AG10803 (cell line): ENCODE measurements around the gene PRMT3.

Experiments used
- DNase-seq: peaks from one replicate; pipeline ENCODE4 v3.0.0; 2010; ENCODE audit warnings: low read depth
- H3K4me3 ChIP-seq: 2 replicates; pipeline ENCODE4 v1.5.1; 2011; ENCODE audit warnings: mild to moderate bottlenecking, low read length, control low read depth
- CTCF ChIP-seq: conservative IDR thresholded peaks from 2 replicates; pipeline ENCODE4 v1.5.1; 2011; ENCODE audit warnings: mild to moderate bottlenecking, low read length, control low read depth, inconsistent platforms

Gene PRMT3

GRCh38 chr11:20367313-20367948 lies 20.1 kb upstream of the PRMT3 start:
- H3K4me3 ChIP-seq, result no peak overlapping the region
- DNase-seq, result peak; percentile 78
- TF ChIP-seq CTCF, result no peak

GRCh38 chr11:20368438-20368837 lies 19.1 kb upstream of the PRMT3 start:
- no peak for DNase-seq
- no peak for TF ChIP-seq CTCF
- H3K4me3 ChIP-seq, result no peak overlapping the region

- no peak for DNase-seq
- no peak for TF ChIP-seq CTCF
- H3K4me3 ChIP-seq, result no peak overlapping the region
Observed at GRCh38 chr11:20369826-20370225, 17.7 kb upstream of the PRMT3 start.

GRCh38 chr11:20372081-20372626 lies 15.4 kb upstream of the PRMT3 start:
- no peak for TF ChIP-seq CTCF
- no peak for DNase-seq
- H3K4me3 ChIP-seq, result no peak overlapping the region

- DNase-seq, result no peak
- no peak overlapping the region for H3K4me3 ChIP-seq
- TF ChIP-seq CTCF, result no peak
Observed at GRCh38 chr11:20373147-20373546, 14.4 kb upstream of the PRMT3 start.

- no peak for TF ChIP-seq CTCF
- no peak for DNase-seq
- H3K4me3 ChIP-seq, result no peak overlapping the region
Observed at GRCh38 chr11:20373568-20374209, 13.8 kb upstream of the PRMT3 start.

GRCh38 chr11:20374741-20375300 lies 12.7 kb upstream of the PRMT3 start:
- no peak for TF ChIP-seq CTCF
- no peak for DNase-seq
- no peak overlapping the region for H3K4me3 ChIP-seq
